Right renal cortex interstitium (tissue), 3 donors: ENCODE measurements around the gene CEMIP2. TPM values are rescaled to one million over a fixed set of nuclear protein-coding genes. Genes with fewer than 3 reads are reported as not detected.
"Not testable (repeated sequence)": the region's sequence is repeated elsewhere in the genome, so short reads cannot be mapped to it uniquely, and the experiment has no call there.

Experiments
- DNase-seq, 3 donors: peaks; one replicate each; pipeline ENCODE4 v3.0.0-alpha.2; 2013; ENCODE audit warnings: low read depth in 3 of 3, low spot score in 2 of 3
- polyA plus RNA-seq, 3 donors: library from polyadenylated mRNA; unstranded; fragments of 120-200 nt; gene quantifications; one replicate each; pipeline ENCODE4 v1.2.1, GENCODE V29; 2013; ENCODE audit not compliant: insufficient read length in 3 of 3

Gene CEMIP2, protein sequence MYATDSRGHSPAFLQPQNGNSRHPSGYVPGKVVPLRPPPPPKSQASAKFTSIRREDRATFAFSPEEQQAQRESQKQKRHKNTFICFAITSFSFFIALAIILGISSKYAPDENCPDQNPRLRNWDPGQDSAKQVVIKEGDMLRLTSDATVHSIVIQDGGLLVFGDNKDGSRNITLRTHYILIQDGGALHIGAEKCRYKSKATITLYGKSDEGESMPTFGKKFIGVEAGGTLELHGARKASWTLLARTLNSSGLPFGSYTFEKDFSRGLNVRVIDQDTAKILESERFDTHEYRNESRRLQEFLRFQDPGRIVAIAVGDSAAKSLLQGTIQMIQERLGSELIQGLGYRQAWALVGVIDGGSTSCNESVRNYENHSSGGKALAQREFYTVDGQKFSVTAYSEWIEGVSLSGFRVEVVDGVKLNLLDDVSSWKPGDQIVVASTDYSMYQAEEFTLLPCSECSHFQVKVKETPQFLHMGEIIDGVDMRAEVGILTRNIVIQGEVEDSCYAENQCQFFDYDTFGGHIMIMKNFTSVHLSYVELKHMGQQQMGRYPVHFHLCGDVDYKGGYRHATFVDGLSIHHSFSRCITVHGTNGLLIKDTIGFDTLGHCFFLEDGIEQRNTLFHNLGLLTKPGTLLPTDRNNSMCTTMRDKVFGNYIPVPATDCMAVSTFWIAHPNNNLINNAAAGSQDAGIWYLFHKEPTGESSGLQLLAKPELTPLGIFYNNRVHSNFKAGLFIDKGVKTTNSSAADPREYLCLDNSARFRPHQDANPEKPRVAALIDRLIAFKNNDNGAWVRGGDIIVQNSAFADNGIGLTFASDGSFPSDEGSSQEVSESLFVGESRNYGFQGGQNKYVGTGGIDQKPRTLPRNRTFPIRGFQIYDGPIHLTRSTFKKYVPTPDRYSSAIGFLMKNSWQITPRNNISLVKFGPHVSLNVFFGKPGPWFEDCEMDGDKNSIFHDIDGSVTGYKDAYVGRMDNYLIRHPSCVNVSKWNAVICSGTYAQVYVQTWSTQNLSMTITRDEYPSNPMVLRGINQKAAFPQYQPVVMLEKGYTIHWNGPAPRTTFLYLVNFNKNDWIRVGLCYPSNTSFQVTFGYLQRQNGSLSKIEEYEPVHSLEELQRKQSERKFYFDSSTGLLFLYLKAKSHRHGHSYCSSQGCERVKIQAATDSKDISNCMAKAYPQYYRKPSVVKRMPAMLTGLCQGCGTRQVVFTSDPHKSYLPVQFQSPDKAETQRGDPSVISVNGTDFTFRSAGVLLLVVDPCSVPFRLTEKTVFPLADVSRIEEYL (N-terminal part only)
- polyA plus RNA-seq: 10 to 100 TPM; 26.3 to 27.9 (median 27.7) TPM

DNA sequence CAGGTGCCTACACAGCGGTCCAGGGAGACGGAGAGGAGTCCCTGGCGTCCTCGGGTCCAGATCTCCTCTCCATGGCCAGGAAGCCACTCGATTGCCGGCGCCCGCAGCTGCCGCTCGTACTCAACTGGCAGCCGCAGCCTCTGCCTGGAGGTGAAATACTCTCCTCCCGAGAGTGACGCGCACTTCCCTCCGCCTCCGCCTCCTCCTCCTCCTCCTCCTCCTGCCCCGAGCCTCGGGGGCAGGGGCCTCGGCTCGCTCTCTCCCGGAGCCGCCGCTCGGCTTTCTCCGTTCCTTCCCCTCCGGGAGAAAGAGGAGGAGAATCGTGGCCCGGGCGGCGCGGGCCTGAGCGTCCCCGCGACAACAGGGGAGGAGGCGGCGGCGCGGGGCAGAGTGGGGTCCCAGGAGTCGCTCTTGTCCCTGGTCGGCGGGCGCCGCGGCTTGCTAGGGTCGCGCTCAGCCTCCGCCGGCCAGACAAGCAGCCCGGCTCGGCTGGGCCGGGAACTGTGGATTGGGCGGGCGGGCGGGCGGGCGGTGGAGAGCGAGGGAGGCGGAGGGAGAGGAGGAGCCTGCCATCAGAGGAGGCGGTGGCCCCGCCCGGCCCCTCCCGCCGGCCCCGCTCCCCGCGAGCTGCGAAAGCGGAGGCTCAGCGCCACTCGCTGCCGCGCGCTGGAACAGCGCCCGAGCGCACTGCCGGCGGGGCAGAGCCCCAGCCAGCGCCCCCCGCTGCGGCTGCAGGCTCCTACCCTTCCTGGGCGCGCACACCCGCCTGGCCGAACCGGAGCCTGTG, at the start of gene CEMIP2:
CEMIP2 (minus strand) TSS at position 126 of the 787 bp plus-strand sequence. CDS start 18,140 bp downstream, outside the sequence.
- peak in 2 of 3 donors; percentile 62 to 71 for DNase-seq

DNA sequence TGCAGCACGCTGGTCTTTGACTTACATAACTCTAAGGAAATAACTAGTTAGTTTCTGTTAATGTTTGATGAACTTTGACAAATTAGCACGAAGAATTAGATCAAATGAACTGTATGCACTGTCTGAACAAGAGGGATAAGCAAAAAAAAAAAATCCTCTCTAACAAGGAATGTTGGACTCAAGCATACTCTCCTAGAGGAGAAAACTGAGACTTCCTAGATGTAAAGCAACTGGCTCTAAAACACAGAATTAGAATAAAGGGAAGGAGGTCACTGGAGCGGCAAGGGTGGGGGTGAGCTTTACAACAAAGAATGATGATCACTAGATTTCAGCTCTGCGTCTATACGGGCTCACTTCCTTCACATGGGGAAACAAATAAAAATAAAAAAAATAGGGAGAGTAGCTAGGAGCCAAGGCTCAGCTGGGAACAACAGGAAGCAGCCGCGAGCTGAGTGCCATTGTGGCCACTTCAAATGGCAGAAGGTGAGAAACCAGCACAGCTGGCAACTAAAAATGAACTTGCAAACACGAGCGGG, 48.7 kb upstream of the CEMIP2 start:
- no peak for DNase-seq

GRCh38 chr9:71814815-71815214, 46.5 kb upstream of the CEMIP2 start:
- no peak for DNase-seq

- no peak for DNase-seq
Observed at GRCh38 chr9:71814226-71814625, 45.9 kb upstream of the CEMIP2 start.

DNA sequence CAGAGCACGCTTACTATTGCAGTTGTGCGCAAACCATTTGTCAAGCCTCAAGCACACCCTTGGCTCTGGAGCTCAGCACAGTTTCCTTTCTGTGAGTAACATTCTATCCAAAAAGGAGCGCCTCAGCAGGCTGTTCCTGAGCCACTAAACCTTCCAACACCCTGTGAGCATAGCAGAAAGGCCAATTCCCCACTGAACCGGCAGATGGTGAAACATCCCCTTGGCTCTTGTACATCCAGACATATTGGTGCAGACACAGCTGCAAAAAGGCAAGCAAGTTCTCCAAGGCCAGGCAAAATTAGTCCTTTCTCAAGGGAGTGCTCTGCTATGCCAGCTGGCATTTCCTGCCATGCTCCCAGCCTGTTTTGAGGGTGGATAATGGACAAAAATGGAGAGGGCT, 44.1 kb upstream of the CEMIP2 start:
- DNase-seq: no peak

GRCh38 chr9:71808068-71808467, 39.8 kb upstream of the CEMIP2 start:
- DNase-seq: no peak

GRCh38 chr9:71806901-71807307, 38.6 kb upstream of the CEMIP2 start:
- DNase-seq: peak in 2 of 3 donors; percentile 15 to 18

DNA sequence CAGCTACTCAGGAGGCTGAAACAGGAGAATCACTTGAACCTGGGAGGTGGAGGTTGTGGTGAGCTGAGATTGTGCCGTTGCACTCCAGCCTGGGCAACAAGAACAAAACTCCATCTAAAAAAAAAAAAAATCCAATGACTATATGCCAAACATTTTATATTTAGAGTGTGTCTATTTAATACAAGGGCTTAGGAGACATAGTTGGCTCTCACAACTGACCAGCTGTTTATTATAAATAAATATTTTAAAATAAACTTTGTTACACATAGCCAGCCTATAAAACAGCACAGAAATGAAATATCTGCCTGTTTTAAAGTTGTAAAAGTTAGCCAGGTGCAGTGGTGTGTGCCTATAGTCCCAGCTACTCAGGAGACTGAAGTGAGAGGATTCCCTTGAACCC, 36.8 kb upstream of the CEMIP2 start:
- DNase-seq: not testable (repeated sequence)

DNA sequence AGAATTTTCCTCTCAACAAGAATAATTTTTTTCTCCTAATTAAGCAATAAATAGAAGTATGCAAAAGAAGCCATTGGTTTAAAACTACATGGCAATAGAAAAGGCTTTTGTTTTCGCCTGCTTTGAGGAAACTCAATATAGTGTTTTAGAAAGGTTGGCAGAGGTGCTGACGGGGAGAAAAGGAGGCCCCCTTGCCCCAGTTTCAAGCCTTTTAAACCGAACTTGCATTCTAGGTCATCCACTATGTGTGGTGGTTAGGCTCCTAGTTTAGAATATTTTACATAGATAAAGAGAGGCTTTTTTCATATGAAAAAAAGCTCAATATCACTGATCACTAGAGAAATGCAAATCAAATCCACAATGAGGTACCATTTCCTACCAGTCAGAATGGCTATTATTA, 33.5 kb upstream of the CEMIP2 start:
- no peak for DNase-seq

GRCh38 chr9:71797266-71797665, 29.0 kb upstream of the CEMIP2 start:
- DNase-seq: no peak

- DNase-seq: no peak
Observed at GRCh38 chr9:71796100-71796767, 27.9 kb upstream of the CEMIP2 start.

GRCh38 chr9:71795097-71795813, 26.9 kb upstream of the CEMIP2 start:
- no peak for DNase-seq

- no peak for DNase-seq
Observed at GRCh38 chr9:71793386-71794105, 25.2 kb upstream of the CEMIP2 start.

DNA sequence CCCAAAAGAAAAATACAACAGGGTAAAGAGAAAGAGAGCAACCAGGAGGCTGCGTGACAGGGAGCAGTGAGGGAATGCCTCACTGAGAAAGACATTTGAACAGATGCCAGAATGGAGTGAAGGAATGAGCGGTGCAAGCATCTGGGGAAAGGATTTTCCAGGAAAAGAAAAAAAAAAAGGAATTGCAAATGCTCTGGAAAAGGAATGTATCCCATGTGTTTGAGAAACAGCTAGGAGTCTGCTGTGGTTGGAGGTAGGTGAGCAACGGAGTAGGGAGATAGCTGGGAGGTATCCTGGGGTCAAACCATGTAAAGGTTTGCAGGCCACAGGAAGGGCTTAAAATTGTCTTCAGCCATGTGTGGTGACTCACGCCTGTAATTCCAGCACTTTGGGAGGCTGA, 23.6 kb upstream of the CEMIP2 start:
- DNase-seq: no peak

DNA sequence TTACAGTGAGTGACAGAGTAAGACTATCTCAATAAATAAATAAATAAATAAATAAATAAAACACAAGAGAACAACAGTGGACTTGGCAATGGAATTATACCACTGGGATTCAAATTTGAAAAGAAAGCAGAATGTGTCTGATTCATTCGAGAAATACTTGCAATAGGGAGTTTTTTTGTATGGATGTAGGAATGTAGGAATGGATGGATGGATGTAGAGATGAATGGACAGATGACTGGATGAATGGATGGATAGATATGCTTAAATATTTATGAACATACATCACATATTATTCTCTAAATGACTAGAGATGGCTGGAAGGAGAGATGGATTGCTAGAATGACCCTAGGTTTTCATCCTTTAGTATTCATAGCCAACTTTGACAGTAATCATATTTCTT, 22.0 kb upstream of the CEMIP2 start:
- no peak for DNase-seq

- no peak for DNase-seq
Observed at GRCh38 chr9:71783120-71783523, 14.8 kb upstream of the CEMIP2 start.

DNA sequence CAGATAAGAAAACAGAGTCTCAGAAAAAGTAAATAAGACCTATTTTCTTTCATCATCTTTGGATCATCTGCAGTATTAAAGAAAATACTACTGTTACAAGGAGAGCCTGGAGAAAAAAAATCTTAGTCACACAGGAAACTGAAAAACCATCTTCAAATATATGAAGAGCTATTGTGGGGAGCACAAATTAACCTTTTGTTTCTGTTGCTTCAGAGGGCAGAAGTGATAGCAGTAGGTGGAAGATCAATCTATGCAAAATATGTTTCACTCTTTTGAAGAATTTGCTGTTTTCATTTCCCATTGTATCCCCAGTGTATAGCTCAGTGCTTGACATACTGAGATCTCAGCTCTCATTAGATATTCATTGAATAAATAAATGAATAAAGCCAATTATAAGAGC, 13.1 kb upstream of the CEMIP2 start:
- no peak for DNase-seq

- no peak for DNase-seq
Observed at GRCh38 chr9:71780953-71781352, 12.6 kb upstream of the CEMIP2 start.
